ENCODE data around the gene ZNF433. TPM values are rescaled to one million over a fixed set of nuclear protein-coding genes. Genes with fewer than 3 reads are reported as not detected.

Gene ZNF433
- total RNA-seq, 4 donors from 2014 or later = 3.6 to 8.2 (median 5.0) TPM

GRCh38 chr19:12034198-12034597 is 1.3 kb downstream of the ZNF433 start:
- Histone ChIP-seq H3K9me3 (no peaks in the 10 kb centered on the region), H3K27me3 (no peaks in the 10 kb centered on the region), H3K4me1 (peaks cover 8 to 10% of the 10 kb centered on the region in 2 donors), H3K36me3 (peaks cover 0 to 5% of the 10 kb centered on the region in 2 donors), H3K27ac (peak overlapping the region in 1 of 4 donors; percentile 91), H3K4me3 (peak overlapping the region in 3 of 4 donors; percentile 86 to 95 (median 86))
- TF ChIP-seq POLR2A (IDR thresholded peaks at IDR 0.05) (no peak), CTCF (IDR thresholded peaks at IDR 0.05 in 4 of 5, conservative IDR thresholded peaks at IDR 0.05 in 1 of 5) (no peak)
- in situ Hi-C loops (cut with MboI; ENCODE audit: low sequenced_read_pairs in 4 of 4) = no loop called here
- DNase-seq = no peak
- ATAC-seq = no peak
- intact Hi-C loops (cut with DNase I; ENCODE audit: low total_unique reads) = loop anchor here (10.0 kb wide), 1 partner anchor 331 kb away; the partner anchor contains the start of gene ZNF442

DNA sequence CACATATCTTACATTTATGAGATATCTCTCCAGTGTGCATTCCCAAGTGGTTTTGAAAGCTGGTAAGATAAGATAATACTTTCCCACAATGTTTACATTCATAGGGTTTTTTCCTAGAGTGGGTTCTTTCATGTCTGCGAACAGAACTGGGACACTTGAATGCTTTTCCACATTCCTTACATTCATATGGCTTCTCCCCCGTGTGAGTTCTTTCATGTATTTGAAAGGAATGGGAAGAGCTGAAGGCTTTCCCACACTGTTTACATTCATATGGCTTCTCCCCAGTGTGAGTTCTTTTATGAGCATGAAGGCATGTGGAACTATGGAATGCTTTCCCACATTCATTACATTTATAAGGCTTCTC is 19.7 kb downstream of the ZNF433 start:
- in situ Hi-C loops (cut with MboI; ENCODE audit: low sequenced_read_pairs in 4 of 4) (no loop called here), intact Hi-C loops (cut with DNase I; ENCODE audit: low total_unique reads) (no loop called here)
- peaks cover 14 to 51% (median 32%) of the 10 kb centered on the region in 3 donors for H3K9me3 ChIP-seq
- TF ChIP-seq CTCF (IDR thresholded peaks at IDR 0.05 in 4 of 5, conservative IDR thresholded peaks at IDR 0.05 in 1 of 5) (no peak), POLR2A (IDR thresholded peaks at IDR 0.05) (no peak)
- H3K27ac ChIP-seq = no peak overlapping the region
- no peaks in the 10 kb centered on the region for H3K27me3 ChIP-seq
- DNase-seq (no peak), ATAC-seq (no peak)
- H3K36me3 ChIP-seq = peaks cover 17 to 59% of the 10 kb centered on the region in 2 donors
- peak overlapping the region in 1 of 4 donors; percentile 27 for H3K4me3 ChIP-seq
- H3K4me1 ChIP-seq = no peaks in the 10 kb centered on the region

DNA sequence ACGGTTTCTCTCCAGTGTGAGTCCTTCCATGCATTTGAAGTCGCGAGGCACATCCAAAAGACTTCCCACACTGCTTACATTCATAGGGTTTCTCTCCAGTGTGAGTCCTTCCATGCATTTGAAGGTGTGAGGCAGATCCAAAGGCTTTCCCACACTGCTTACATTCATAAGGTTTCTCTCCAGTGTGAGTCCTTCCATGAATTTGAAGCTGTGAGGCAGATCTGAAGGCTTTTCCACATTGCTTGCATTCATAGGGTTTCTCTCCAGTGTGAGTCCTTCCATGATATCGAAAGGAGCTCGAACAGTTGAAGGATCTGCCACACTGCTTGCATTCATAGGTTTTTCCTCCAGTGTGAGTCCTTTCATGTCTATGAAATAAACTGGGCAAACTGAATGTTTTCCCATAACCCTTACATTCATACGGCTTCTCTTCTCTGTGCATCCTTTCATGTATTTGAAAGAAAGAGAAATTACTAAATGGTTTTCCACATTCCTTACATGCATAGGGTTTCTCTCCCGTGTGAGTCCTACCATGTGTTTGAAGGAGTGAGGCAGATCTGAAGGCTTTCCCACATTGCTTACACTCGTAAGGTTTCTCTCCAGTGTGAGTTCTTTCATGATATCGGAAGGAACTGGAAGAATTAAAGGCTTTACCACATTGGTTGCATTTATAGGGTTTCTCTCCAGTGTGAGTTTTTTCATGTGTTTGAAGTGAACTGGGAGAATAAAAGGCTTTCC is 20.3 kb downstream of the ZNF433 start:
- in situ Hi-C loops (cut with MboI; ENCODE audit: low sequenced_read_pairs in 4 of 4) = no loop called here
- TF ChIP-seq POLR2A (IDR thresholded peaks at IDR 0.05) = no peak
- TF ChIP-seq CTCF (IDR thresholded peaks at IDR 0.05 in 4 of 5, conservative IDR thresholded peaks at IDR 0.05 in 1 of 5) = no peak
- DNase-seq (no peak), ATAC-seq (no peak)
- no peaks in the 10 kb centered on the region for H3K27me3 ChIP-seq
- no peaks in the 10 kb centered on the region for H3K4me1 ChIP-seq
- H3K9me3 ChIP-seq = peaks cover 14 to 51% (median 32%) of the 10 kb centered on the region in 3 donors
- intact Hi-C loops (cut with DNase I; ENCODE audit: low total_unique reads) = no loop called here
- peak overlapping the region in 1 of 4 donors; percentile 27 for H3K4me3 ChIP-seq
- H3K36me3 ChIP-seq = peaks cover 17 to 59% of the 10 kb centered on the region in 2 donors
- no peak overlapping the region for H3K27ac ChIP-seq

DNA sequence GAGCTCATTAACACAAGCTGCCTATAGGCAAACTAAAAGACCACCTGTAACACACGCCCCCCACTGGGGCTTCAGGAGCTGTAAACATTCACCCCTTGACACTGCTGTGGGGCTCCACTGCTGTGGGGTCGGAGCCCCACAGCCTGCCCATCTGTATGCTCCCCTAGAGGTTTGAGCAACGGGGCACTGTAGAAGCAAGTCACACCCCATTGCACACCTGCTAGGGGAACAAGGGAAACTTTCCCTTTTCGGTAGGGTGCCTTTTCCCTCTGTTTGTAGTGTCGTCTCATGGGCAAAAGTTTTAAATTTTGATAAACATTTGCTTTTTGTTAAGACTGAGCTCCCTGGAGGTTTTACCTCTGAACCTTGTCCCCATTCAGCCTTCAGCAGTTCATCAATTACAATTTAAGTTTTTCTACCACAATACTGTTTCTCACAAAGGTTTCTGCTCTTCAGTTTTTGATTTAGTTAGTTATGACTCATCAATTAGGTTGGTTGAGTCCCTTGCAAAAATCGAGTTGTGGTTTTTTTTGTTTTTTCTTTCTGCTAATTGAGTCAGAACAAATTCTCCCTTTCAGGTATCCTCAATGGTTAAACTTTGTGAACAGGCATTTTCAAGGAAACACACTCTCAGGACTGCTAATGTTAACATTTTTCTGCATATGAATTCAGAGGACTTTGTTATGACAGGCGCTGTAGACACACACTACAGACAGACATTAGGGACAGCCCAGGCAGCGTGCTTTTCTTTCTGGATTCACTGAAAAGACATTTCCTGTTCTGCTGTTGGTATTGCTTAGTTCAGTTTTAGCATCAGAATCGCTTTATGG is 35.1 kb downstream of the ZNF433 start:
- H3K27me3 ChIP-seq = no peaks in the 10 kb centered on the region
- H3K4me3 ChIP-seq = no peak overlapping the region
- H3K9me3 ChIP-seq = no peaks in the 10 kb centered on the region
- DNase-seq = no peak
- peaks cover 0 to 17% of the 10 kb centered on the region in 2 donors for H3K36me3 ChIP-seq
- ATAC-seq = no peak
- no peaks in the 10 kb centered on the region for H3K4me1 ChIP-seq
- TF ChIP-seq POLR2A (IDR thresholded peaks at IDR 0.05) (no peak), CTCF (IDR thresholded peaks at IDR 0.05 in 4 of 5, conservative IDR thresholded peaks at IDR 0.05 in 1 of 5) (no peak)
- in situ Hi-C loops (cut with MboI; ENCODE audit: low sequenced_read_pairs in 4 of 4) (no loop called here), intact Hi-C loops (cut with DNase I; ENCODE audit: low total_unique reads) (no loop called here)
- H3K27ac ChIP-seq = no peak overlapping the region

Measured in gastrocnemius medialis (tissue), 4 donors.